AG09319 (cell line): ENCODE results near the gene CARNS1.

Source experiments
- DNase-seq: peaks from one replicate; pipeline ENCODE4 v3.0.0-alpha.2; 2010; ENCODE audit warnings: low read depth; ENCODE audit errors: extremely low read depth
- CTCF ChIP-seq: IDR thresholded peaks from 2 replicates; pipeline ENCODE4 v1.5.1; 2011; ENCODE audit warnings: low read depth, mild to moderate bottlenecking, inconsistent platforms, low read length, moderate library complexity

CARNS1 gene

GRCh38 chr11:67396259-67396581 is 19.3 kb upstream of the CARNS1 start:
- no peak for TF ChIP-seq CTCF
- DNase-seq: no peak

- no peak for DNase-seq
- TF ChIP-seq CTCF: no peak
These were observed 18.7 kb upstream of the CARNS1 start for GRCh38 chr11:67396587-67397389.

- TF ChIP-seq CTCF: no peak
- DNase-seq: no peak
These were observed 17.9 kb upstream of the CARNS1 start for GRCh38 chr11:67397536-67397935.

- no peak for TF ChIP-seq CTCF
These were observed 17.4 kb upstream of the CARNS1 start for GRCh38 chr11:67397986-67398660.

GRCh38 chr11:67398661-67399563 is 16.6 kb upstream of the CARNS1 start:
- TF ChIP-seq CTCF: no peak
- no peak for DNase-seq

More at GRCh38 chr11:67397986-67398660, 17.4 kb upstream of the CARNS1 start:
- no peak for DNase-seq

GRCh38 chr11:67400251-67400941 is 15.1 kb upstream of the CARNS1 start:
- no peak for TF ChIP-seq CTCF
- DNase-seq: no peak
